Chondrocyte (in vitro differentiated cells): ENCODE data around the gene RGCC. TPM values are rescaled to one million over a fixed set of nuclear protein-coding genes. Genes with fewer than 3 reads are reported as not detected.

Experiments
- DNase-seq: peaks from one replicate; pipeline ENCODE4 v3.0.0; 2021; ENCODE audit warnings: mixed read lengths, low spot score
- H3K27ac Mint-ChIP-seq: one replicate; pipeline ENCODE4 v1.8.0; 2021; ENCODE audit warnings: mild to moderate bottlenecking, moderate library complexity, mixed read lengths; ENCODE audit not compliant: unreplicated experiment
- H3K27me3 Mint-ChIP-seq: 2 replicates; pipeline ENCODE4 v1.8.0; 2021; ENCODE audit warnings: low read depth, mixed read lengths
- H3K36me3 Mint-ChIP-seq: 2 replicates; pipeline ENCODE4 v1.8.0; 2021; ENCODE audit warnings: low read depth, mixed read lengths
- H3K4me1 Mint-ChIP-seq: 2 replicates; pipeline ENCODE4 v1.8.0; 2021; ENCODE audit warnings: low read depth, mild to moderate bottlenecking, mixed read lengths
- H3K4me3 Mint-ChIP-seq: one replicate; pipeline ENCODE4 v1.8.0; 2021; ENCODE audit warnings: mild to moderate bottlenecking, moderate library complexity, mixed read lengths; ENCODE audit not compliant: unreplicated experiment
- H3K9me3 Mint-ChIP-seq: 2 replicates; pipeline ENCODE4 v1.8.0; 2021; ENCODE audit warnings: low read depth, mixed read lengths
- CTCF ChIP-seq: fragments of 200-600 bp; sonication (generic); IDR thresholded peaks from 2 replicates; pipeline ENCODE4 v1.5.0; 2021; ENCODE audit warnings: antibody characterized with exemption, mild to moderate bottlenecking, moderate library complexity
- total RNA-seq: library from RNA; stranded (reverse); gene quantifications from 3 replicates; pipeline ENCODE4 v1.2.1, GENCODE V29; 2021

The RGCC gene
- total RNA-seq, 1 donor from 2014 or later: not detected

GRCh38 chr13:41490371-41491015, 33.1 kb downstream of the RGCC start:
- no peak for DNase-seq
- H3K36me3 Mint-ChIP-seq: peaks cover 5% of the 10 kb centered on the region
- peaks cover 11% of the 10 kb centered on the region for H3K9me3 Mint-ChIP-seq
- H3K27me3 Mint-ChIP-seq: peaks cover 2% of the 10 kb centered on the region
- TF ChIP-seq CTCF: no peak
- H3K4me3 Mint-ChIP-seq: no peak overlapping the region
- H3K4me1 Mint-ChIP-seq: peaks cover 29% of the 10 kb centered on the region
- no peak overlapping the region for H3K27ac Mint-ChIP-seq

DNA sequence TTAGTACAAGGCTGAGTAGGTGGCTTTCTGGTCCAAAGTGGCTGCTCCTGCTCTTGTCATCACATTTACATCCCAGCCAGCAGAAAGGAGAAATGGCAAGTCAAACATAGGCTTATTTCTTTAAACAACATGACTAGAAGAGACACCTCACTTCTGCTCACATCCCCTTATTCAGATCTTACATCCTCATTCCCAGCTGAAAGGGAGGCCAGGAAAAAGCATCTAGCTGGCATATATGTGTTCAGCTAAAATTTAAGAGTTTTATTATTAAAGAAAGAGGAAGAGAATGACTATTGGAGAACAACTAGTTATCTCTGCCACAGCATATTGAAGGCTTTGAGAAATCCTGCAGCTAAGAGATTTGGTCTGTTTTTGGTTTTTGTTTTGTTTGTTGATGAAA, 34.1 kb downstream of the RGCC start:
- no peak for TF ChIP-seq CTCF
- H3K27me3 Mint-ChIP-seq: peaks cover 2% of the 10 kb centered on the region
- H3K36me3 Mint-ChIP-seq: no peaks in the 10 kb centered on the region
- H3K4me1 Mint-ChIP-seq: peaks cover 31% of the 10 kb centered on the region
- peaks cover 2% of the 10 kb centered on the region for H3K9me3 Mint-ChIP-seq
- no peak overlapping the region for H3K27ac Mint-ChIP-seq
- no peak overlapping the region for H3K4me3 Mint-ChIP-seq
- no peak for DNase-seq

- Mint-ChIP-seq H3K9me3 (no peaks in the 10 kb centered on the region), H3K27ac (no peak overlapping the region), H3K36me3 (no peaks in the 10 kb centered on the region), H3K4me1 (peaks cover 36% of the 10 kb centered on the region), H3K4me3 (no peak overlapping the region), H3K27me3 (no peaks in the 10 kb centered on the region)
- DNase-seq: no peak
- TF ChIP-seq CTCF: no peak
Measured at GRCh38 chr13:41492432-41493260, 35.3 kb downstream of the RGCC start.

GRCh38 chr13:41494202-41494601, 36.9 kb downstream of the RGCC start:
- no peak overlapping the region for H3K27ac Mint-ChIP-seq
- TF ChIP-seq CTCF: no peak
- H3K9me3 Mint-ChIP-seq: no peaks in the 10 kb centered on the region
- no peak for DNase-seq
- H3K27me3 Mint-ChIP-seq: peaks cover 2% of the 10 kb centered on the region
- H3K36me3 Mint-ChIP-seq: no peaks in the 10 kb centered on the region
- peaks cover 36% of the 10 kb centered on the region for H3K4me1 Mint-ChIP-seq
- H3K4me3 Mint-ChIP-seq: no peak overlapping the region

GRCh38 chr13:41495044-41495443, 37.7 kb downstream of the RGCC start:
- DNase-seq: no peak
- Mint-ChIP-seq H3K4me1 (peaks cover 36% of the 10 kb centered on the region), H3K9me3 (no peaks in the 10 kb centered on the region), H3K36me3 (no peaks in the 10 kb centered on the region), H3K27ac (no peak overlapping the region), H3K27me3 (peaks cover 2% of the 10 kb centered on the region), H3K4me3 (no peak overlapping the region)
- no peak for TF ChIP-seq CTCF
